ENCODE measurements around the gene ADCY2.

Gene ADCY2

DNA sequence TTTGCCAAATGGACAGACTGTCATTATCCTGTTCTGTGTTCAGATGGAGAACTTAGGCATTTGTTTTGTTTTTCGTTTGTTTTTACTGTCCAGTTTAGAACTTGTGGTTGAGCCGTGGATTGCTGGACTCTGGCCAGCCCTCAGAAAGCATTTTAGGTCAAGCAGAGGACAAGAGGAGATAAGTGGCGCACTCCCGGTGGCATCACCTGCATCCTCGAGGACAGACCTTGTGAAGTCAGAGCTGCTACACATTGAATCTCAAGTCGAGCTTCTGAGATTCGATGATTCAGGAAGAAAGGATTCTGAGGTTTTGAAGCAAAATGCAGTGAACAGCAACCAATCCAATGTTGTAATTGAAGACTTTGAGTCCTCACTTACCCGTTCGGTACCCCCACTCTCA, 481.9 kb downstream of the ADCY2 start:
- no peak for DNase-seq

DNA sequence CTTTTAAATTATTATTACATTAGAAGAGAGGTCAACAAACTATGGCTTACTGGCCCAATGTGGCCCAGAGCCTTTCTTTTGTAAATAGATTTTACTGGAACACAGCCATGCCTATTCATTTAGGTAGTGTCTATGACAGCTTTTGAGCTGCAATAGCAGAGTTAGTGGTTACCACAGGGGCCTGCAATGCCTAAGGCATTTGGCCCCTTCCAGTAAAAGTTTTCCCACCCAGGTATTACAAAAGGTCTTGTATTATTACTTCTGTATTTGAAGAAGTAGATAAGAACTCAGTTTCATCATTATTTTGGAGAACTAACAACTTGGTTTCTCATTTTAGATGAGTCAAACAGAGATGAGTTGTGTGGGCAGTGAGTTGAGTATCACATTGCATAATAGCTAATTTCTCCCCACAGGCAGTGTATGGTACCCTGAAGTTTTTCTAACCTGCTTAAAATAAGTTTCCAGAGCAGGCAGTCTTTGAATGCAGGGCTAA, 482.5 kb downstream of the ADCY2 start:
- peak in 1 of 5 donors; percentile 69 for DNase-seq
